ENCODE results near the gene MRPL41.
"Not testable (repeated sequence)": the region's sequence is repeated elsewhere in the genome, so short reads cannot be mapped to it uniquely, and the experiment has no call there.

The MRPL41 gene

GRCh38 chr9:137554349-137554748, 2.7 kb downstream of the MRPL41 start:
- no peak for DNase-seq

DNA sequence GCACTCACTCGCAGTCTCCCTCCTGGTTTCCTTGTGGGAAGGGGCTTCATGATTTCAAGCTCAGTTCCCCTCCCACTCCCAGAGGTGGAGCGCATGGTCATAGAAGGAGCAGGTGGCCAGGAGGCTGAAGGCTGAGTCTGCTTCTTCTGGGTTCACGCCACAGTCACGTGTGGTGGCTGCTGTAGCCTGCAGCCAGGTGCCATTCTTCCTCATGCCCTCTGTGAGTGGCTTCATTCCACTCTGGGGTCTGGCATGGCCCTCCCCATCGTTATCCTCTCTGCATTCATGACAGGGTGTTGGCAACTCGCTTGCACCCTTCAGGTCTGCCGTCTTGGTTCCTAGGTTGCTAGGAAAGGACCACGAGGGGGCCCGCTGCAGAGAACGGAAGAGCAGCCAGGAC, 3.5 kb downstream of the MRPL41 start:
- no peak for DNase-seq

DNA sequence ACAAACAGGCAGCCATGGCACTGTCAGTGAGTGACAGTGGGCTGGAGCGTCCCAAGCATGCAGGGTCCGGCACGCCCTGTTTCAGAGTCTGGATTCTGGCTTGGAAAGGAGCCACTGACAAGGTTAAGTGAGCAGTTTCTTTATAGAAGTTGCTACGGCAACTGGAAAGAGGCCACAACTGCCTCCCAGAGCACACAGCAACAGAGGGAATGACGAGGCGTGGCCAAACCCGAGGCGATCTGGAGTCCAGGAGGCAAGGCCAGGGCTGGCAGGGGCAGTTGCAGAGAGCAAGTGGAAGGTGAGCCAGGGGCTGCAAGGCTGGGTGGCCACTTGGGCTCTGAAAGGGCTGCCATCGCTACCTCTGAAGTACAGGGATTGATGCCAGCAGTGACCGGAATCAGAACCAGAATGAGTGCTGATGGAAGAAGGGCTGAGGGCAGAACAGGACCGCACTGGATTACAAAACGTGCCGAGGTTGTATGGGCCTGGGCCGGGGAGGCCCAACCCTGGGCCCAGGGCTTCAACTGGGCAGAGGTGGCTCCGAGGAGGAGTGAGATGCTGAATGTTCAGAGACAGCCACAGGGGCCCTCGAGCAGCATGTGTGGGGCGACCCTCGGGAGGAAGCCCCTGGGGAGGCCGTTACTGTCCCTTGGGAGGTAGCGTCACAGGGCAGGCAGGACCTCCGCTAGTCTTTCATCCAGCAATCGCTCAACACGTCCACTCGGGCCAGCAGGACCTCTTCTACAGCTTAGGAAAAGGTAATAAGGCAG, 4.6 kb downstream of the MRPL41 start:
- DNase-seq, result no peak

- no peak for DNase-seq
Measured at GRCh38 chr9:137558127-137558526, 6.4 kb downstream of the MRPL41 start.

- no peak for DNase-seq
Measured at GRCh38 chr9:137564134-137564533, 12.5 kb downstream of the MRPL41 start.

DNA sequence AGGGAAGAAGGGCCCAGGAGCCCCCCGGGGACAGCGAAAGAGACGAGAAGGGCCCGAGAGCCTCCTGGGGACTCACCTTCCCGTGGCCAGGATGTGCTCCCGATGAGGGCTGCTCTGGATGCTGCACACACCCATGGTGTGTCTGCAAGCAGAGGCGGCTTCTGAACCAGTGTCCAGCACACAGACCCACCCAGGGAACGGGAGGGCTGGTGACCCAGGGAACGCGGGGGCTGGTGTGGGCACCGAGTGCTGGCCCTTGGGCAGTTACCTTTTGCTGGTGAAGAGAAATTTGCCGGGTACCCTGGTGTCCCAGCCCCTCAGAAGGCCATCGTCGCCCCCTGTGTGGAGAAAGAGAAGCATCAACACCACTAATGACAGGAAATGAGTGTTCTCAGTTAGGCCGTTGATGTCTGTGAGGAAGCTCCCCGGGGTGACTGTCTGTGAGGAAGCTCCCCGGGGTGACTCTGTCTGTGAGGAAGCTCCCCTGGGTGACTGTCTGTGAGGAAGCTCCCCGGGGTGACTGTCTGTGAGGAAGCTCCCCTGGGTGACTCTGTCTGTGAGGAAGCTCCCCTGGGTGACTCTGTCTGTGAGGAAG, 13.2 kb downstream of the MRPL41 start:
- DNase-seq, result no peak

GRCh38 chr9:137568445-137568844, 16.8 kb downstream of the MRPL41 start:
- not testable (repeated sequence) for DNase-seq

GRCh38 chr9:137569609-137570203, 18.0 kb downstream of the MRPL41 start:
- no peak for DNase-seq

DNA sequence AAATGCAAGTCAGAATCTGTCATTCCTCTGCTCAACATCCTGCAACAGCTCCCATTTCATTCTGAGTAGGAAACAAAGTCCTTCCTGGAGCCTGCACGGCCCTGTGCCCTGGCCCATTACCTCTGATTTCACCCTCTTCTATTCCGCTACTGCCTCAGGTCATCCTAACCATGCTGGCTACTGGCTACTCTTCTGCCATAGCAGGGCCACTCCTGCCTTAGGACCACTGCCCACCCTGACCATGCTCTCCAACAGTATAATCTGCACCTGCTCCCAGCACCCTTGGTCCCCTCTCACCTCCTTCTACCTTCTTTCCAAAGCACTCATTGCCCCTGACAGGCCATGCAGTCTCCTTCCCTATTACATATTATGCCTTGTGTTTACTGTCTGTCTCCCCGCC, 18.9 kb downstream of the MRPL41 start:
- no peak for DNase-seq

- no peak for DNase-seq
Measured at GRCh38 chr9:137574192-137574591, 22.5 kb downstream of the MRPL41 start.

- DNase-seq, result no peak
Measured at GRCh38 chr9:137575364-137575715, 23.7 kb downstream of the MRPL41 start.

GRCh38 chr9:137575716-137576411, 24.2 kb downstream of the MRPL41 start:
- no peak for DNase-seq

GRCh38 chr9:137578518-137579258, 27.0 kb downstream of the MRPL41 start, which contains the start of gene DPH7:
Gene DPH7, minus strand, starts transcription at chr9:137578925. Its CDS starts 148 bp downstream, at chr9:137578777.
- DNase-seq, result peak; percentile 92 to 96

DNA sequence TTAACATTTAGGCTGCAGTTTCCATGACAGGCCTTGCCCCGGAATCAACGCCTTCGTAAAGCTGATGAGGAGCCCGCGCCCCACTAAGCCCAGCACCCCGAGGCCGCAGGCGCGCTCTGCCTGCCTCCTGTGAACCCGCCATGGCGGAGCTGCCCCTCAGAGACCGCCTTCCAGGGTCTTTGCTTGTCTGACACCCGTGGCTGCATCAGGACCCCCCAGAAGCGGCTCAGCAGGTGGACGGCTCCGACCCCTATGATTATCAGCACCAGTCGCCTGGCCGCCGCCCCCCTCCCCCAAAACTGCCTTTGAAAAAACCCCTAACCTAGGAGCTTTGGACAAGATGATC, 27.6 kb downstream of the MRPL41 start:
- DNase-seq, result no peak

GRCh38 chr9:137580209-137580953, 28.7 kb downstream of the MRPL41 start:
- no peak for DNase-seq

DNA sequence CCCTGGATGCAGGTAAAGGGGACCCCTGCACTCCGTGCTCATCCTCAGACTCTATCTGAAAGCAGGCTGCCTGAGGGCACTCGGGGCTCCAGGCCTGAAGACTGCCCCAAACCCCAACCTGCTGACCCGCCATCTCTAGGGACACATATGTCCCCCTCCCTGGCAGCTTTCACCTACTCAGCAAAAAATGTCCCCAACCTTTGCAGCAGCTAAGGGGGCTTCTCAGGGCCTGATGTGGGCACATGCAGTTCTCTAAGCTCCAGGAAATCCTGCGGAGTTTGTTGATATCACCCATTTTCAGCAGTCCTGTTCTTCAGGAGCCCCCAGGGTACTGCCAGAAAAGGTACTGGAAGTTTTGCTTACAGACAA, 29.3 kb downstream of the MRPL41 start:
- no peak for DNase-seq

- no peak for DNase-seq
Measured at GRCh38 chr9:137581361-137582285, 29.9 kb downstream of the MRPL41 start.

DNA sequence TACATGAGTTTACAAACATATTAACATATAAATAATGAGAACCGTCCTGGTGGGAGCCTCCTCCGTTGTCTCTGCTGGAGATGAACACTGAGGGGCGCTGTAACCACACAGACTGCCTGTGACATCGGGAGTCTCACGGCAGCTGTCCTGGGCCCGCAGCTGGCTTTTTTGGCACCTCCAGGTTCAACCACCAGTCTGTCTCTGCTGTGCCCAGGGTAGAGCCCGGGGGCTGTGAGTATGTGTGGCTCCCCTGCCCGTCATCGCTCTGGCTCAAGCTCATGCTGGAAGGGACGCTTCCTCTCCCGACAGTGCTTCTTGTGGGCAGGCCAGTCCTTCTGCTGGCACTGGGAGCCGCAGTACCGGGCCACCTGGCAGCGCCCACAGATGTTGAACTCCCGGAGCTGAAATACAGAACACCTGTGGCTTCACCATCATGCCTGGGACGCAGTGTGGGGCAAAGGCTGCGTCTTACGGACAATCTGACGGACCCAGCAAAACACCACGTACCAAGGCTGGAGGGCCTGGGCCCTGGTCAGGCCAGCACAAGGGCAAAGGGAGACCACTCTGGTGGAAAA, 30.7 kb downstream of the MRPL41 start:
- DNase-seq, result no peak

- DNase-seq, result no peak
Measured at GRCh38 chr9:137583347-137583746, 31.7 kb downstream of the MRPL41 start.

DNA sequence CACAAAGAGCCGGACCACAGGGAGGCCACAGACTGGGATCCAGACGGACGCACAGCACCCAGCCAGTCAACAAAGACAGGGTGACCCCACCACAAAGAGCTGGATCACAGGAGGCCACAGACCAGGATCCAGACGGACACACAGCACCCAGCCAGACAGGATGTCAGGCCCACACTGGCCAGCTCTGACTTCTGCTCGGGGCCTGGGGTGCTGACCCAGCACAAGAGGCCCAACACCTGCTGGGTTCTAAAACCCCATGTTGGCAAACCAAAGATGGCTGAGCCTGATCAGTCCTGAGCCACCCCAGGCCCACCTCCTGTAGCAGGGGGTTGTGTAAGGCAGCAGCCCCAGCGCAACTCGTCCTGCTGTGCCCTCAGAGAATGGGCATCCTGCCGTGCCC, 32.3 kb downstream of the MRPL41 start:
- no peak for DNase-seq

DNA sequence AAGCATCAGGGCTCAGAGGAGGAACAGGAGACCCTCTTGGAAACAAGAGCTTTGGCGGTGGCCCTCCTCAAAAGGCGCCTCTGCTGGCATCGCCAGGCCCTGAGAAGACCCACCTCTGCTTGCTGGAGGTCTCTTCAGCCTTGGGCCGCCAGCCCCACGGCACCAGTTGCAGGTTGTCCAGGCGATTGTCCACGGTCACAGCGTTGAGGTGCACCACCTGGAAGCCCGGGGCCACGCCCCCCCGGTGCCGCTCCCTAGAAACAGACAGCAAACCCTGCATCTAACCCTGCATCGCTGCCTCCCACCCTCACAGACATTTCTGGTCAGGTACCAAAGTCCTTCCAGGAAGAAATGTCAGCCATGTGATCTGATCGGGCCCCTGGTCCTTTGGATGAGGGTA, 35.2 kb downstream of the MRPL41 start:
- no peak for DNase-seq

Data from activated CD4-positive, alpha-beta T cell treated with anti-CD3 and anti-CD28 coated beads for 4 hours (primary cell).